ENCODE data around the gene PDE10A.

- TF ChIP-seq ZNF274 (IDR thresholded peaks at IDR 0.05; ENCODE audit: low read depth, low read length), result no peak
- TF ChIP-seq YY1 (IDR thresholded peaks at IDR 0.05; ENCODE audit: insufficient read depth, insufficient read length), result no peak
Observed at GRCh38 chr6:165606740-165607008, 56.4 kb downstream of the PDE10A start.

All from NT2/D1 (cell line).